ENCODE data around the gene OBP2A.

The OBP2A gene

GRCh38 chr9:135579356-135579755 is 33.4 kb downstream of the OBP2A start:
- no peak for DNase-seq (ENCODE audit: low read depth in 2 of 2)

GRCh38 chr9:135579889-135580660 is 34.1 kb downstream of the OBP2A start:
- DNase-seq (ENCODE audit: low read depth in 2 of 2), result no peak

- no peak for DNase-seq (ENCODE audit: low read depth in 2 of 2)
Measured at GRCh38 chr9:135580664-135581380, 34.9 kb downstream of the OBP2A start.

GRCh38 chr9:135581636-135582426 is 35.9 kb downstream of the OBP2A start:
- no peak for DNase-seq (ENCODE audit: low read depth in 2 of 2)

- DNase-seq (ENCODE audit: low read depth in 2 of 2), result no peak
Measured at GRCh38 chr9:135582541-135582940, 36.6 kb downstream of the OBP2A start.

GRCh38 chr9:135582966-135583687 is 37.2 kb downstream of the OBP2A start:
- DNase-seq (ENCODE audit: low read depth in 2 of 2), result no peak

- no peak for DNase-seq (ENCODE audit: low read depth in 2 of 2)
Measured at GRCh38 chr9:135583688-135584011, 37.7 kb downstream of the OBP2A start.

- DNase-seq (ENCODE audit: low read depth in 2 of 2), result no peak
Measured at GRCh38 chr9:135584371-135584770, 38.4 kb downstream of the OBP2A start.

GRCh38 chr9:135584934-135585333 is 39.0 kb downstream of the OBP2A start:
- no peak for DNase-seq (ENCODE audit: low read depth in 2 of 2)

- no peak for DNase-seq (ENCODE audit: low read depth in 2 of 2)
Measured at GRCh38 chr9:135586601-135587109, 40.7 kb downstream of the OBP2A start.

GRCh38 chr9:135587658-135588057 is 41.7 kb downstream of the OBP2A start:
- DNase-seq (ENCODE audit: low read depth in 2 of 2), result no peak

- DNase-seq (ENCODE audit: low read depth in 2 of 2), result no peak
Measured at GRCh38 chr9:135588371-135588770, 42.4 kb downstream of the OBP2A start.

- DNase-seq (ENCODE audit: low read depth in 2 of 2), result no peak
Measured at GRCh38 chr9:135588886-135589595, 43.1 kb downstream of the OBP2A start.

GRCh38 chr9:135589596-135590485 is 43.9 kb downstream of the OBP2A start:
- DNase-seq (ENCODE audit: low read depth in 2 of 2), result no peak

GRCh38 chr9:135590486-135591079 is 44.7 kb downstream of the OBP2A start:
- DNase-seq (ENCODE audit: low read depth in 2 of 2), result no peak

- no peak for DNase-seq (ENCODE audit: low read depth in 2 of 2)
Measured at GRCh38 chr9:135591506-135592330, 45.8 kb downstream of the OBP2A start.

GRCh38 chr9:135592331-135592590 is 46.3 kb downstream of the OBP2A start:
- no peak for DNase-seq (ENCODE audit: low read depth in 2 of 2)

GRCh38 chr9:135592625-135593024 is 46.7 kb downstream of the OBP2A start:
- DNase-seq (ENCODE audit: low read depth in 2 of 2), result no peak

- DNase-seq (ENCODE audit: low read depth in 2 of 2), result no peak
Measured at GRCh38 chr9:135596211-135596610, 50.3 kb downstream of the OBP2A start.
